ENCODE data around the gene KRT17.
"Not testable (repeated sequence)": the region's sequence is repeated elsewhere in the genome, so short reads cannot be mapped to it uniquely, and the experiment has no call there.

The KRT17 gene

GRCh38 chr17:41633556-41634199 is 9.3 kb upstream of the KRT17 start:
- no peak for DNase-seq

GRCh38 chr17:41632482-41633105 is 8.2 kb upstream of the KRT17 start:
- DNase-seq = no peak

- DNase-seq = no peak
These were observed 7.5 kb upstream of the KRT17 start for GRCh38 chr17:41631898-41632285.

DNA sequence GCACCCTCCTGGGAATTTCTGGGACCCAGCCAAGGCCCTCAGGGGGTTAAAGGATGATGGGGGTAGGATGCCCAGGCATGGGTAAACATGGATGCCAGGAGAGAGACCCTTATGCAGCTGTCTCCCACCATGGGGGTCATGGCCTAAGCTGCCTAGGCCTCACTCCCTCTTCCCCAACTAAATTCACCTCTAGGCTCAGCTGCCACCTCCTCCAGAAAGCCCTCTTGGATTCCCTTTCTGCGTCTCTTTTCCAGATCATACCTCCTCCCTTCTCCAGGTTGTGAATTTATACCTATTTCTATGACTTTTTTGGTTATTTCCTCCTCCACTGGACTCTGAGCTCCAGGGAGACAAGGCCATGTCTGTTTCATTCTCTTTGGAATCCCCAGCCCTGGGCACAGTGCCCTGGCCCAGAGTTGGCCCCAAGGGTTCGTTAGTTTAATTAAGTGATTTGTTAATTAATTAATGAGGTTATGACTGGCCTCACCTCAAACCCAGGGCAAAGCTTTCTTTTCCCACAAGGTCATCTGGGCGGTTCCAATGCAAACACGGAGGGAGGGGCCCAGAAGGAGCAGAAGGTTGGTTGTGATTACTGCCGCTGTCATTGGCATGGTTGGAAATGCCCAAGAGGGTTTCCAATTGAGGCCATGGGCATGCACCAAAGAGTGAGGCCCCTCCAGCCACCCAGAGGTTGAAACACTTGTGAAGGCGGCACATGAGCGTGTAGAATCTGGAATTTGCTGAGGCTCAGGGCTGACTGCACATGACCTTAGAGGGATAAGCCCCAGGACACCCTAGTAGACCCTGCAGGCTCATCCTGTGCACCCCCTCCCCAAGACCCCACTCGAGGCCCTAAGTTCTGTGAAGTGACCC is 6.9 kb upstream of the KRT17 start:
- DNase-seq = no peak

GRCh38 chr17:41629826-41630670 is 5.7 kb upstream of the KRT17 start:
- DNase-seq = no peak

- no peak for DNase-seq
These were observed 4.9 kb upstream of the KRT17 start for GRCh38 chr17:41629316-41629715.

- DNase-seq = not testable (repeated sequence)
These were observed 4.4 kb upstream of the KRT17 start for GRCh38 chr17:41628621-41629255.

- not testable (repeated sequence) for DNase-seq
These were observed 3.6 kb upstream of the KRT17 start for GRCh38 chr17:41628073-41628370.

DNA sequence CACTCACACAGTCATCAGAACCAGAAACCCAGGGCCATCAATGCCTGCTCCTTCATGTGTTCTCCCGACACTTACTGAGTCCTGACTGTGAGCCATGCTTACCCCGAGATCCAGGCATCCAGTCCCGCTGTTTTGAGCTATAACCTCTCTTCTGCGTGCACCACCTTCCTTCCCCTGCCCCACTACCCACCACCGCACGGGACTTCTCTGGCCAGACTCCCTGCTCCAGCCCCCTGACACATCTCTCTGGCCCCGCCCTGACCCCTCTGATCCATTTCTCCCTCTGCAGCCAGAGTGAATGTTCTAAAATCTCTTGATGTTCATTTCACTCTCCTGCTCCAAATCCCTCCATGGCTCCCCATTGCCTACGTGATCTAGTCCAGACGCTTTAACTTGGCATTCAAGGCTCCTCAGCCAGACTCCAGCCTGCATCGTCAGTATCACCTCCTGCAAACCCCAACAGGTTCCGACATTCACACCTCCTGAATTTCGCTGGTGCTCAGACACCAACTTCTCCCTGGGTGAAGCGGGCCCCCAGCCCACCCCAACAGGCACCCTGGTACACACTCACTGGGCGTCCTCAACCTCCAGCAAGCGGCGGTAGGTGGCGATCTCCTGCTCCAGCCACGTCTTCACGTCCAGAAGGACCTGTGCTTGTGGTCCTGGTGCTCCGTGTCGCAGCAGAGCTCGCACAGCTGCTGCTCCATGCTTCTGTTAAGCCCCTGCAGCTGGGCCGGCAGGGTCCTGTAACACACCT is 3.1 kb upstream of the KRT17 start:
- no peak for DNase-seq

GRCh38 chr17:41626914-41627295 is 2.5 kb upstream of the KRT17 start:
- DNase-seq = not testable (repeated sequence)

DNA sequence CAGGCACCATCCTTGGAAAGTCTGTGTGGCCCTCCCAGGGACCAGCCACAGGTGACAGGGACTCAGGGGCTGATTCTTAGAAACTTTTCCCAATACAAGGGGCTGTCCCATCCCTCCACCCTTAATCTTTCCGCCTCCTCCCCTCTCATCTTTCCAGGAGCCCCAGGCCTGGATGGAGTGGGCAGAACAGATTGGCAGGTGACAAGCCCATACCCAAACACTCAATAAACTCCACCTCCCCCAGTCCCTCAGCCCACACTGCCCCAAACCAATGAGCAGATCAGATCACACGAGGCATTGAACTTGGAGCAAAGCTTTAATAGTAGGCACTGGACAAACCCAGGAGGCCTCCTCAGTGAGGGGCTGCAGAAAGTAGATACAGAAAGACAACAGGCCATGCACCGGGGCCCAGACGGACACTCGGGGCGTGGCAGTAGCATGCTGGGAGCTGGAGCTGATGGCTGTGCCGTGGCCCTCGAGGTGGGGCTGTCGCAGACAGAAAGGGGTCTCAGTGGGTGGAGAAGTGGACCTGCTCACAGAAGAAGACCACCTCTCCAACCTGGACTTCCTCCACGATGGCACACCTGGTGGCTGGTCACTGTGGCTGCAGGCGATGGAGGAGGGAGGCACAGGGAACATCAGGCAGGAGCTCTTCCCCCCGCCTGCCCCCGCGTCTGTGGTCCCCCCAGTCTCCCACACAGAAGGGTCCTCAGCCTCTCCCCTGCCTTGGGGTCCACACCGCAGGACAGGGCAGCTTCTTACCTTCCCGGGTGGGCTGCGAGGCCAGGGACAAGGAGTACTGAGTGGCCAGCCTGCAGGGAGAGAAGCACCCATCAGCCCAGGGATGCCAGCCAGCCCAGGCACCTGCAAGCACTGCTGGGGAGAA is 1.9 kb upstream of the KRT17 start:
- DNase-seq = not testable (repeated sequence)

- DNase-seq = no peak
These were observed 1.2 kb upstream of the KRT17 start for GRCh38 chr17:41625602-41626001.

DNA sequence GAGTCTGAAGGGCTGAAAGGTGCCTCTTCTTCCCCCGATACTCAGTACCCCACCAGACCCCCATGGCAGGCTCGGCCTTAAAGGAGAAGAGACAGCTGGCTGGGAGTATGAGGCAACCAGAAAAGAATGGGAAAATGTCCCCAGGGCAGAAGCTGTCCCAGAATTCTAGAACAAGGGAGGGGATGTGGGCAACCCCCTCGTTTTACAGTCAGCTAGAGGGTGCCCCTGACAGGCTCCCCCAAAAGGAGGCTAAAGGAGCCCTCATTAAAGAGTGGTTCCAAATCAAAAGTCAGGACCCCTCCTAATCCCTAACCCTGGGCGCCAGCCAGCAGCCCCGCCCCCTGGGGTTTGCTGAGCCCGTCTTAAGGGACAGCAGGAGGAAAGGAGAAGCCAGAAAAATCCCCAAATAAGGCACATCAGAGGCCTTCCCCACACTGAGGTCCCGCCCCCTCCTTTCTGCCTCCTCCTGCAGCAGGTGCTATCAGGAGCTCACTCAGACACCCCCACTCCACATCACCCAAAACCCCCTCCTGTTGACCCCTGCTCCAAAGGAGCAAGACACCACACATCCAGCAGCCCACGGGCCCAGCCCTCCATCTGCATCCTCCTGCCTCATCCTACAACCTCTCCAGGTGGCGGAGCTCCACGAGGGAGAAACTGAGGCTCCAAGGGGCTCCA is 1.1 kb downstream of the KRT17 start:
- DNase-seq = not testable (repeated sequence)

DNA sequence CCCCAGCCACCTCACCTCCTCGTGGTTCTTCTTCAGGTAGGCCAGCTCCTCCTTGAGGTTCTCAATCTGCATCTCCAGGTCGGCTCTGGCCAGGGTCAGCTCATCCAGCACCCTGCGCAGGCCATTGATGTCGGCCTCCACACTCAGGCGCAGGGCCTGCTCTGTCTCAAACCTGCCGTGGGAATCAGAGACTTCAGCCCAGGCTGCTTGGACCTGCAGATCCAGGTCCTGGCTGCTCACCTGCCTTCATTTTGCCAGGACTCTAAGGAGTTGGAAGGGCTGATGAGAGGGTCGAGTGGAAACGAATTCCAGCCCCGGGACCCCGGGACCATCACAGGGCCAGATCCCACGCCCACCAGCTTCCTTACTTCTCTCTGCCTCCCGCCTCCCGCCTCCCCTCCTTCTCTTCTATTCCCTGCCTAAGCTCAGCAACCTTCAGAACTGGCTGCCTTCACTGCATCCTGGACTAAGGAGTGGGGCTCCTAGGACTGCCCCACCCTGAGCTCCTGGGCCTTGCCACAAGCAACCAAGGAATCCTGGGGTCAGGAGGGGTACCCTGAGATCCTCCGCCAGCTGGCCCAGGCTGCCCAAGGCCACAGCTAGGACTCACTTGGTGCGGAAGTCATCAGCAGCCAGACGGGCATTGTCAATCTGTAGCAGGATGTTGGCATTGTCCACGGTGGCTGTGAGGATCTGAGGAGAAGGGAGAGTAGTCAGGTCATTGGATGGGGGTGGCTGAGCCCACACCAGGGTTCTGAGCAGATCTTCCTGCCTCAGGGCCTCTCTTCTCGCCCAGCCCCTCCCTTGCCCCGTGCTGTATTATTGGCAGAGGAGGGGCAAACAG is 1.8 kb downstream of the KRT17 start:
- DNase-seq = not testable (repeated sequence)

DNA sequence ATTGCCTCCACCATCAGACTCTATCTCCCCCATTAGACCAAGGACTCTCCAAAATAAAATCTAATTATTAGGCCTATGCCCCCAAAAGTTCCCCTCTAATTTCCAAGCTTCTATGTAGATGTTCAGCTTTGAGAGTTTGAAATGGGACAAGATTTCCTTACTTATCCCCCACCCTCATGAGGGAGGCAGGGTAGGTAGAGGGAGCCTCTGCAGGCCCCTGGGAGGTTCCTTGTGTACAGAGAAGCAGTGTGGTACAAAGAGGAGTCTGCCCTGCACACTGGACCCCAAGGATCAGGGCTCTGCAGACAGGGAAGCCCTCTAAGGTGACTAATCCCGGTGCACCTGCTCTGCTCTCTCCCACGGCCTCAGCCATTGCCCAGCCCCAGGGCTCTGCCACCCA is 2.5 kb downstream of the KRT17 start:
- DNase-seq = no peak

GRCh38 chr17:41621435-41621817 is 2.9 kb downstream of the KRT17 start:
- DNase-seq = not testable (repeated sequence)

DNA sequence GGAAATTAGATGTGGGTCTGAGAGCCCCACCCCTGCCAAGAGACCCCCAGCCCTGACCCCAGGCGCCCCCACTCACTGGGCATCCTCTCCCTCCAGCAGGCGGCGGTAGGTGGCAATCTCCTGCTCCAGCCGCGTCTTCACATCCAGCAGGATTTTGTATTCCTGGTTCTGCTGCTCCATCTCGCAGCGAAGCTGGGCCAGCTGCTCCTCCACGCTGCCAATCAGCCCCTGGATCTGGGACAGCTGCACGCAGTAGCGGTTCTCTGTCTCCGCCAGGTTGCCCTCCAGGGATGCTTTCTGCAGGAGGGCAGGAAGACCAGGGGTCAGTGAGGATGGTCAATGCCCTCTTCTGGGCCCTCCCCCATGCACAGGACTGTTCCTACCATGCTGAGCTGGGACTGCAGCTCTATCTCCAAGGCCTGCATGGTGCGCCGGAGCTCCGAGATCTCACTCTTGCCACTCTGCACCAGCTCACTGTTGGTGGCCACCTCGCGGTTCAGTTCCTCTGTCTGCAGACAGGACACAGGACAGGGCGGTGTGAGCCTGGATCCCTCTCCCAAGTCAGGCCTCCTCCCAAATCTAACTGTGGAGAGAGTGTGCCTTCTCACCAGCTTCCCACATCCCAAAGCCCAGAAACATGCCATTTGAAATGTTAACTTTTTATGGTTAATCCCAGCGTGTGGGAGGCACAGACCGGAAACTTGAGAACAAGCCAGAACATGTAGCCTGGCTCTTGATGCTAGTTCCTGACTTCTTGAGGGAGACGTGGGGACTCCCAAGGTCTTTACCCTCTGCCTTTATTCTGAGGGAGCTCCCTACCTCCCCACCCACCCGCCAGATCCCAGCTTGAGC is 3.6 kb downstream of the KRT17 start:
- no peak for DNase-seq

GRCh38 chr17:41619927-41620582 is 4.3 kb downstream of the KRT17 start:
- not testable (repeated sequence) for DNase-seq

Measured in Kasumi-1 (cell line).